Spinal cord (tissue), 10 donors: ENCODE data around the gene EMILIN1. TPM values are rescaled to one million over a fixed set of nuclear protein-coding genes. Genes with fewer than 3 reads are reported as not detected.

ENCODE experiments used
- DNase-seq, 6 donors: peaks; one replicate each; pipeline versions ENCODE4 v3.0.0 to v3.0.0-alpha.2; 2013 to 2015; ENCODE audit warnings: low spot score in 6 of 6, low read depth in 4 of 6
- H3K27ac ChIP-seq: one replicate; pipeline ENCODE4 v1.5.1; 2013; ENCODE audit warnings: low read depth, low read length, control low read depth
- H3K27me3 ChIP-seq: one replicate; pipeline ENCODE4 v1.6.1; 2013; ENCODE audit warnings: low read length; ENCODE audit not compliant: control insufficient read depth, insufficient read depth
- H3K36me3 ChIP-seq: one replicate; pipeline ENCODE4 v1.6.1; 2013; ENCODE audit warnings: low read length; ENCODE audit not compliant: control insufficient read depth, insufficient read depth
- H3K4me1 ChIP-seq: one replicate; pipeline ENCODE4 v1.6.1; 2013; ENCODE audit warnings: low read length; ENCODE audit not compliant: control insufficient read depth, insufficient read depth
- H3K4me3 ChIP-seq: one replicate; pipeline ENCODE4 v1.5.1; 2013; ENCODE audit warnings: low read depth, low read length, control low read depth
- H3K9me3 ChIP-seq: one replicate; pipeline ENCODE4 v1.6.1; 2013; ENCODE audit warnings: low read length; ENCODE audit not compliant: control insufficient read depth, insufficient read depth
- WGBS: methylation state at CpG from one replicate; pipeline ENCODE4 v1.1.5; 2013; ENCODE audit warnings: missing lambda C conversion rate; ENCODE audit not compliant: insufficient coverage; 5-methylcytosine and 5-hydroxymethylcytosine counted together
- long read RNA-seq, 4 donors: transcript quantifications; one replicate each; lab custom pipeline, GENCODE V29; 2026
- polyA plus RNA-seq, 2 donors: library from polyadenylated mRNA; unstranded; fragments of 120-200 nt; gene quantifications; one replicate each; pipeline ENCODE4 v1.2.1, GENCODE V29; 2013; ENCODE audit not compliant: insufficient read length in 2 of 2
- total RNA-seq, 2 donors: library from RNA; depleted of rRNA in 1 of 2; stranded (reverse); fragments of 120-200 nt in 1 of 2; fragments of >200 nt in 1 of 2; gene quantifications; one replicate each; pipeline versions ENCODE4 v1.2.3 to v1.2.4, GENCODE V29; 2013 to 2014
- donor health status: healthy.

EMILIN1 gene
- total RNA-seq = 10 to 100 TPM; 20.9 to 46.2 TPM
- 10 to 100 TPM; 11.4 to 16.2 TPM for polyA plus RNA-seq
- long read RNA-seq, donor 1, partial matches to known transcripts = 7 of 7 reads
- long read RNA-seq, donor 1, other reads (novel, unspliced or antisense) = 0 of 7 reads
- long read RNA-seq, donor 2 = 0 reads
- long read RNA-seq, donor 3 = 0 reads
- long read RNA-seq, donor 4, transcript EMILIN1-201 (8 exons, 3,943 nt) = major isoform, 6 of 43 reads
- long read RNA-seq, donor 4, partial matches to known transcripts = 37 of 43 reads
- long read RNA-seq, donor 4, other reads (novel, unspliced or antisense) = 0 of 43 reads

GRCh38 chr2:27078267-27079194, at the start of gene EMILIN1:
TSS of gene EMILIN1 (plus strand) at chr2:27078615. CDS start at chr2:27079066, 451 bp downstream.
- Histone ChIP-seq H3K27ac (peak within 1 kb of the TSS; percentile 84), H3K27me3 (peaks cover 2% of the 10 kb centered on the region), H3K9me3 (no peaks in the 10 kb centered on the region), H3K4me1 (peaks cover 46% of the 10 kb centered on the region), H3K4me3 (peak within 1 kb of the TSS; percentile 48), H3K36me3 (peaks cover 16% of the 10 kb centered on the region)
- WGBS = 30% methylated on average over 35 of the region's 41 CpGs
- peak in 2 of 6 donors; percentile 31 to 90 for DNase-seq

GRCh38 chr2:27029051-27029450, 49.4 kb upstream of the EMILIN1 start:
- Histone ChIP-seq H3K27ac (no peak overlapping the region), H3K9me3 (no peaks in the 10 kb centered on the region), H3K27me3 (no peaks in the 10 kb centered on the region), H3K4me1 (peaks cover 13% of the 10 kb centered on the region), H3K36me3 (peaks cover 43% of the 10 kb centered on the region), H3K4me3 (no peak overlapping the region)
- DNase-seq = no peak
- 92% methylated on average over 2 of the region's 2 CpGs for WGBS

- Histone ChIP-seq H3K27ac (peak within 1 kb of the TSS; percentile 36), H3K27me3 (no peaks in the 10 kb centered on the region), H3K36me3 (peaks cover 35% of the 10 kb centered on the region), H3K4me3 (peak within 1 kb of the TSS; percentile 87), H3K4me1 (peaks cover 15% of the 10 kb centered on the region), H3K9me3 (no peaks in the 10 kb centered on the region)
- peak; percentile 57 to 95 (median 77) for DNase-seq
- WGBS = under 1% methylated on average over 71 of the region's 76 CpGs
Observed at GRCh38 chr2:27032495-27033252, 45.7 kb upstream of the EMILIN1 start, which contains the start of gene TMEM214. TSS of gene TMEM214 (plus strand) at chr2:27032965. CDS start at chr2:27033016, 51 bp downstream.

GRCh38 chr2:27033253-27033852, 45.1 kb upstream of the EMILIN1 start:
- Histone ChIP-seq H3K27ac (peak overlapping the region; percentile 36), H3K4me1 (peaks cover 15% of the 10 kb centered on the region), H3K9me3 (no peaks in the 10 kb centered on the region), H3K27me3 (no peaks in the 10 kb centered on the region), H3K36me3 (peaks cover 37% of the 10 kb centered on the region), H3K4me3 (peak overlapping the region; percentile 87)
- DNase-seq = no peak
- WGBS = 1% methylated on average over 6 of the region's 11 CpGs

GRCh38 chr2:27038012-27038411, 40.4 kb upstream of the EMILIN1 start:
- Histone ChIP-seq H3K36me3 (peaks cover 66% of the 10 kb centered on the region), H3K4me1 (peaks cover 10% of the 10 kb centered on the region), H3K27me3 (no peaks in the 10 kb centered on the region), H3K9me3 (no peaks in the 10 kb centered on the region), H3K4me3 (no peak overlapping the region), H3K27ac (no peak overlapping the region)
- WGBS = 90% methylated on average over 6 of the region's 6 CpGs
- DNase-seq = no peak

GRCh38 chr2:27038631-27039339, 39.6 kb upstream of the EMILIN1 start:
- Histone ChIP-seq H3K27ac (no peak overlapping the region), H3K27me3 (no peaks in the 10 kb centered on the region), H3K36me3 (peaks cover 66% of the 10 kb centered on the region), H3K4me3 (no peak overlapping the region), H3K4me1 (peaks cover 4% of the 10 kb centered on the region), H3K9me3 (no peaks in the 10 kb centered on the region)
- 90% methylated on average over 15 of the region's 17 CpGs for WGBS
- DNase-seq = no peak

GRCh38 chr2:27039426-27039825, 39.0 kb upstream of the EMILIN1 start:
- Histone ChIP-seq H3K4me3 (no peak overlapping the region), H3K36me3 (peaks cover 66% of the 10 kb centered on the region), H3K9me3 (no peaks in the 10 kb centered on the region), H3K4me1 (no peaks in the 10 kb centered on the region), H3K27ac (no peak overlapping the region), H3K27me3 (no peaks in the 10 kb centered on the region)
- WGBS = 94% methylated on average over 3 of the region's 6 CpGs
- DNase-seq = no peak

- H3K27ac ChIP-seq = no peak overlapping the region
- H3K4me3 ChIP-seq = no peak overlapping the region
- 98% methylated on average over 4 of the region's 7 CpGs for WGBS
- DNase-seq = no peak
- H3K4me1 ChIP-seq = no peaks in the 10 kb centered on the region
- H3K36me3 ChIP-seq = peaks cover 66% of the 10 kb centered on the region
- no peaks in the 10 kb centered on the region for H3K27me3 ChIP-seq
- H3K9me3 ChIP-seq = no peaks in the 10 kb centered on the region
Observed at GRCh38 chr2:27039871-27040270, 38.5 kb upstream of the EMILIN1 start.
